PFSK-1 (cell line): ENCODE measurements around the gene RALGPS1.

ENCODE experiments used
- FOXP2 ChIP-seq: optimal IDR thresholded peaks from 2 replicates; pipeline ENCODE3; 2011; ENCODE audit warnings: borderline replicate concordance, control low read depth, inconsistent platforms; ENCODE audit not compliant: insufficient read depth; ENCODE audit errors: extremely low read length, extremely low read depth
- POLR2AphosphoS5 ChIP-seq: IDR thresholded peaks from 2 replicates; pipeline ENCODE4 v1.6.1; 2012; ENCODE audit warnings: low read depth, mild to moderate bottlenecking, control low read depth, low read length, moderate library complexity
- REST ChIP-seq, 2 experiments: IDR thresholded peaks; 2 replicates each; pipeline versions ENCODE4 v1.6.1 to v1.8.0; 2011 to 2012; ENCODE audit warnings: low read depth in 2 of 2, low read length in 2 of 2, control low read depth in 1 of 2, inconsistent platforms in 1 of 2, mild to moderate bottlenecking in 1 of 2, moderate library complexity in 1 of 2; ENCODE audit not compliant: insufficient read depth in 1 of 2
- SIN3A ChIP-seq: IDR thresholded peaks from 2 replicates; pipeline ENCODE4 v1.6.1; 2012; ENCODE audit warnings: mild to moderate bottlenecking, low read length, moderate library complexity, borderline replicate concordance; ENCODE audit not compliant: insufficient read depth
- TAF1 ChIP-seq: IDR thresholded peaks from 2 replicates; pipeline ENCODE4 v1.6.1; 2012; ENCODE audit warnings: low read length, control low read depth, borderline replicate concordance; ENCODE audit not compliant: insufficient read depth

- TF ChIP-seq SIN3A (no peak), TAF1 (no peak), POLR2AphosphoS5 (no peak), REST (IDR thresholded peaks at IDR 0.05; ENCODE audit: insufficient read depth in 1 of 2, low read depth in 2 of 2, low read length in 2 of 2) (no peak), FOXP2 (no peak)
Measured at GRCh38 chr9:127102176-127102575, 187.6 kb downstream of the RALGPS1 start.
